HepG2 (cell line): ENCODE data around the gene TASOR. TPM values are rescaled to one million over a fixed set of nuclear protein-coding genes. Genes with fewer than 3 reads are reported as not detected.

Experiments used
- DNMT1 ChIP-seq: sonication (generic); formaldehyde crosslinking; IDR thresholded peaks from 2 replicates; pipeline ENCODE4 v1.5.1; 2020; ENCODE audit warnings: mild to moderate bottlenecking, missing genetic modification reagents
- HMGA1 ChIP-seq: sonication (generic); formaldehyde crosslinking; conservative IDR thresholded peaks from 2 replicates; pipeline ENCODE4 v1.4.0; 2020; ENCODE audit warnings: missing genetic modification reagents
- HOXA3 ChIP-seq: sonication (generic); formaldehyde crosslinking; IDR thresholded peaks from 2 replicates; pipeline ENCODE4 v1.5.0; 2020; ENCODE audit warnings: missing genetic modification reagents
- KAT2B ChIP-seq: fragments of 150-350 bp; IDR thresholded peaks from 2 replicates; pipeline ENCODE4 v1.6.1; 2014; ENCODE audit warnings: low read depth, low read length, borderline replicate concordance
- MED8 ChIP-seq: sonication (generic); formaldehyde crosslinking; IDR thresholded peaks from 2 replicates; pipeline ENCODE4 v1.8.1; 2023; ENCODE audit warnings: mild to moderate bottlenecking, missing genetic modification reagents; ENCODE audit not compliant: insufficient replicate concordance
- MEIS1 ChIP-seq: sonication (generic); formaldehyde crosslinking; IDR thresholded peaks from 2 replicates; pipeline ENCODE4 v1.9.0; 2021; ENCODE audit warnings: mild to moderate bottlenecking, missing genetic modification reagents, moderate library complexity, borderline replicate concordance
- NBN ChIP-seq: fragments of 450-650 bp; conservative IDR thresholded peaks from 2 replicates; pipeline ENCODE4 v1.6.1; 2017
- NKX3-1 ChIP-seq: sonication (generic); formaldehyde crosslinking; IDR thresholded peaks from 2 replicates; pipeline ENCODE4 v1.5.0; 2020; ENCODE audit warnings: missing genetic modification reagents
- NRL ChIP-seq: sonication (generic); formaldehyde crosslinking; IDR thresholded peaks from 2 replicates; pipeline ENCODE4 v1.5.0; 2020; ENCODE audit warnings: missing genetic modification reagents, mild to moderate bottlenecking, moderate library complexity, borderline replicate concordance
- PCBP1 ChIP-seq: fragments of 200-400 bp; formaldehyde crosslinking; IDR thresholded peaks from 2 replicates; pipeline ENCODE4 v1.6.1; 2017; ENCODE audit warnings: mild to moderate bottlenecking, low read depth, low read length, borderline replicate concordance
- PTBP1 ChIP-seq: fragments of 200-400 bp; formaldehyde crosslinking; IDR thresholded peaks from 2 replicates; pipeline ENCODE4 v1.6.1; 2018; ENCODE audit warnings: low read length, low read depth; ENCODE audit not compliant: poor library complexity, severe bottlenecking
- RCOR2 ChIP-seq: IDR thresholded peaks from 2 replicates; pipeline ENCODE4 v1.6.1; 2016; ENCODE audit warnings: missing biosample characterization, missing genetic modification reagents
- SIX4 ChIP-seq: sonication (generic); formaldehyde crosslinking; IDR thresholded peaks from 2 replicates; pipeline ENCODE4 v1.4.0; 2020; ENCODE audit warnings: missing genetic modification reagents
- STAG1 ChIP-seq: sonication (generic); formaldehyde crosslinking; IDR thresholded peaks from 2 replicates; pipeline ENCODE4 v1.4.0; 2020; ENCODE audit warnings: missing genetic modification reagents
- ZFP37 ChIP-seq: sonication (generic); formaldehyde crosslinking; IDR thresholded peaks from 2 replicates; pipeline ENCODE4 v1.4.0; 2020; ENCODE audit warnings: missing genetic modification reagents, borderline replicate concordance
- ZNF10 ChIP-seq: sonication (generic); formaldehyde crosslinking; IDR thresholded peaks from 2 replicates; pipeline ENCODE4 v1.4.0; 2020; ENCODE audit warnings: mild to moderate bottlenecking, low read depth, missing genetic modification reagents, borderline replicate concordance
- ZNF12 ChIP-seq: sonication (generic); formaldehyde crosslinking; IDR thresholded peaks from 2 replicates; pipeline ENCODE4 v1.5.0; 2020; ENCODE audit warnings: missing genetic modification reagents
- ZNF260 ChIP-seq: sonication (generic); formaldehyde crosslinking; IDR thresholded peaks from 2 replicates; pipeline ENCODE4 v1.4.0; 2020; ENCODE audit warnings: missing genetic modification reagents, low read depth, mild to moderate bottlenecking, borderline replicate concordance
- ZNF3 ChIP-seq: IDR thresholded peaks from 2 replicates; pipeline ENCODE4 v1.7.0; 2017; ENCODE audit warnings: inconsistent platforms
- ZNF337 ChIP-seq: sonication (generic); formaldehyde crosslinking; IDR thresholded peaks from 2 replicates; pipeline ENCODE4 v1.5.1; 2020; ENCODE audit warnings: missing genetic modification reagents, low read depth, mild to moderate bottlenecking, borderline replicate concordance
- ZNF709 ChIP-seq: sonication (generic); formaldehyde crosslinking; IDR thresholded peaks from 2 replicates; pipeline ENCODE4 v1.5.0; 2020; ENCODE audit warnings: mild to moderate bottlenecking, missing genetic modification reagents
- ZNF775 ChIP-seq: sonication (generic); formaldehyde crosslinking; IDR thresholded peaks from 2 replicates; pipeline ENCODE4 v1.4.0; 2020; ENCODE audit warnings: missing genetic modification reagents, mild to moderate bottlenecking, moderate library complexity, borderline replicate concordance
- ZSCAN30 ChIP-seq: sonication (generic); formaldehyde crosslinking; IDR thresholded peaks from 2 replicates; pipeline ENCODE4 v1.5.0; 2020; ENCODE audit warnings: mild to moderate bottlenecking, missing genetic modification reagents
- polyA plus RNA-seq, 8 experiments: library from polyadenylated mRNA; depleted of rRNA in 3 of 8; stranded (reverse) in 7 of 8; unstranded in 1 of 8; fragments of >200 nt; fragmentation: Illumina TruSeq in 4 of 8; extraction: Trizol in 4 of 8; gene quantifications; 2 replicates each; pipeline versions ENCODE4 v1.2.1 to v1.2.3, GENCODE V29; 2011 to 2016; ENCODE audit warnings: low read depth in 4 of 8, missing spikeins in 1 of 8, mixed read lengths in 1 of 8; ENCODE audit not compliant: insufficient read depth in 1 of 8
- total RNA-seq, 5 experiments: library from RNA; depleted of rRNA; stranded (reverse); fragments of >200 nt; fragmentation: Illumina TruSeq; extraction: Trizol; gene quantifications; 2 replicates each; pipeline ENCODE4 v1.2.3, GENCODE V29; 2016; ENCODE audit warnings: low read depth in 1 of 5
- TF ChIP-seq, protein P1 (sequence below): sonication (generic); formaldehyde crosslinking; IDR thresholded peaks from 2 replicates; pipeline ENCODE4 v1.5.0; 2020; ENCODE audit warnings: missing genetic modification reagents
- TF ChIP-seq, protein P2 (sequence below): IDR thresholded peaks from 2 replicates; pipeline ENCODE4 v1.6.1; 2012; ENCODE audit warnings: low read length, improper control_type of control experiment
- TF ChIP-seq, protein P3 (sequence below): sonication (generic); formaldehyde crosslinking; IDR thresholded peaks from 2 replicates; pipeline ENCODE4 v1.8.0; 2022; ENCODE audit warnings: mild to moderate bottlenecking, missing genetic modification reagents, borderline replicate concordance

TASOR gene
- total and polyA plus RNA-seq, 2 of the 13 experiments (the other 11 are each of a cell fraction or from before 2014, with no cell fraction given): 20.1 to 32.5 TPM

DNA sequence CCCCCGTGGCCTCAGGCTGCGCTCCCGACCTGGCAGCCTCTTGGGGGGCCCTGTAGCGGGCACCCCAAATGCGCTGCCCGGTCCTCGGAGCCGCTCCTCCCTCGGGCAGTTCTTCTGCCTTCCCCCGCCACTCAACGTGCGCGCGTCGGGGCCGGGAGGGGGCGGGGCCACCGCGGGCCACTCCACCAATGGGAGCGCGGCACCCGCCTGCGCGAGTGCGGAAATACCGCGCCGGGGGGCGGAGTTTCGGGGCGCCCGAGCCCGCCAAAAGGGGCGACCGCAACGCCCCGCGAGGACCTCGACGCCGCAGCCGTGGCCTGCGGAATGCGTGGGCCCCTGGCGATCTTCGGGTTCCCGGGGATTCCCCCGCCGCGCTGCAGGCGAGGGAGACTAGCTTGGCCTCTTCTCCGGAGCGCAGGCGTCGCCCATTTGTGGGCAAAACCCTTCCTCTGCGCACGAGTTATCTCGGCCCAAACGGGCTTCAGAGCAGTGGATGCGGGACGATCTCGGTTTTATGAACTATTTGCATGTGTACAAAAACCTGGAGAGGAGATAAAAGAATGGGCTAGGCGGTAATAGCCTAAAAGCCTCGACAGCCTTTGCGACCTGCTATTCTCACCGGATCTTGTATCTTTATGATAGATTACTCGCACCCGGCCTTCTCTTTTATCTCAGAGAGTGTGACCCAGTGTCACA, at the start of gene TASOR (continued):
- TF ChIP-seq MED8 (CRISPR knock-in tag): peak; percentile 56
- TF ChIP-seq, protein P1, sequence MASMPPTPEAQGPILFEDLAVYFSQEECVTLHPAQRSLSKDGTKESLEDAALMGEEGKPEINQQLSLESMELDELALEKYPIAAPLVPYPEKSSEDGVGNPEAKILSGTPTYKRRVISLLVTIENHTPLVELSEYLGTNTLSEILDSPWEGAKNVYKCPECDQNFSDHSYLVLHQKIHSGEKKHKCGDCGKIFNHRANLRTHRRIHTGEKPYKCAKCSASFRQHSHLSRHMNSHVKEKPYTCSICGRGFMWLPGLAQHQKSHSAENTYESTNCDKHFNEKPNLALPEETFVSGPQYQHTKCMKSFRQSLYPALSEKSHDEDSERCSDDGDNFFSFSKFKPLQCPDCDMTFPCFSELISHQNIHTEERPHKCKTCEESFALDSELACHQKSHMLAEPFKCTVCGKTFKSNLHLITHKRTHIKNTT (CRISPR knock-in tag): no peak
- no peak for TF ChIP-seq NRL (CRISPR knock-in tag)
- TF ChIP-seq ZNF775 (CRISPR knock-in tag): peak; percentile 75; the same call in 1 of the 2 replicates
- TF ChIP-seq ZNF12: no peak
- TF ChIP-seq ZNF3 (CRISPR knock-in tag): no peak
- no peak for TF ChIP-seq ZFP37 (CRISPR knock-in tag)
- TF ChIP-seq ZSCAN30 (CRISPR knock-in tag): no peak
- peak; percentile 62; the same call in 1 of the 2 replicates for TF ChIP-seq DNMT1 (CRISPR knock-in tag)
- no peak for TF ChIP-seq ZNF337 (CRISPR knock-in tag)
- TF ChIP-seq NKX3-1 (CRISPR knock-in tag): peak; percentile 85
- no peak for TF ChIP-seq PTBP1
- no peak for TF ChIP-seq MEIS1
- 0 out of 2 replicates have a peak, but pooled peaks have one; percentile 18 for TF ChIP-seq RCOR2 (CRISPR knock-in tag)
- TF ChIP-seq, protein P2, sequence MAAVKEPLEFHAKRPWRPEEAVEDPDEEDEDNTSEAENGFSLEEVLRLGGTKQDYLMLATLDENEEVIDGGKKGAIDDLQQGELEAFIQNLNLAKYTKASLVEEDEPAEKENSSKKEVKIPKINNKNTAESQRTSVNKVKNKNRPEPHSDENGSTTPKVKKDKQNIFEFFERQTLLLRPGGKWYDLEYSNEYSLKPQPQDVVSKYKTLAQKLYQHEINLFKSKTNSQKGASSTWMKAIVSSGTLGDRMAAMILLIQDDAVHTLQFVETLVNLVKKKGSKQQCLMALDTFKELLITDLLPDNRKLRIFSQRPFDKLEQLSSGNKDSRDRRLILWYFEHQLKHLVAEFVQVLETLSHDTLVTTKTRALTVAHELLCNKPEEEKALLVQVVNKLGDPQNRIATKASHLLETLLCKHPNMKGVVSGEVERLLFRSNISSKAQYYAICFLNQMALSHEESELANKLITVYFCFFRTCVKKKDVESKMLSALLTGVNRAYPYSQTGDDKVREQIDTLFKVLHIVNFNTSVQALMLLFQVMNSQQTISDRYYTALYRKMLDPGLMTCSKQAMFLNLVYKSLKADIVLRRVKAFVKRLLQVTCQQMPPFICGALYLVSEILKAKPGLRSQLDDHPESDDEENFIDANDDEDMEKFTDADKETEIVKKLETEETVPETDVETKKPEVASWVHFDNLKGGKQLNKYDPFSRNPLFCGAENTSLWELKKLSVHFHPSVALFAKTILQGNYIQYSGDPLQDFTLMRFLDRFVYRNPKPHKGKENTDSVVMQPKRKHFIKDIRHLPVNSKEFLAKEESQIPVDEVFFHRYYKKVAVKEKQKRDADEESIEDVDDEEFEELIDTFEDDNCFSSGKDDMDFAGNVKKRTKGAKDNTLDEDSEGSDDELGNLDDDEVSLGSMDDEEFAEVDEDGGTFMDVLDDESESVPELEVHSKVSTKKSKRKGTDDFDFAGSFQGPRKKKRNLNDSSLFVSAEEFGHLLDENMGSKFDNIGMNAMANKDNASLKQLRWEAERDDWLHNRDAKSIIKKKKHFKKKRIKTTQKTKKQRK: no peak
- no peak for TF ChIP-seq KAT2B
- TF ChIP-seq, protein P3, sequence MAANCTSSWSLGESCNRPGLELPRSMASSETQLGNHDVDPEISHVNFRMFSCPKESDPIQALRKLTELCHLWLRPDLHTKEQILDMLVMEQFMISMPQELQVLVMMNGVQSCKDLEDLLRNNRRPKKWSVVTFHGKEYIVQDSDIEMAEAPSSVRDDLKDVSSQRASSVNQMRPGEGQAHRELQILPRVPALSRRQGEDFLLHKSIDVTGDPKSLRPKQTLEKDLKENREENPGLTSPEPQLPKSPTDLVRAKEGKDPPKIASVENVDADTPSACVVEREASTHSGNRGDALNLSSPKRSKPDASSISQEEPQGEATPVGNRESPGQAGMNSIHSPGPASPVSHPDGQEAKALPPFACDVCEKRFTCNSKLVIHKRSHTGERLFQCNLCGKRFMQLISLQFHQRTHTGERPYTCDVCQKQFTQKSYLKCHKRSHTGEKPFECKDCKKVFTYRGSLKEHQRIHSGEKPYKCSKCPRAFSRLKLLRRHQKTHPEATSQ: peak; percentile 56; the same call in 1 of the 2 replicates
- no peak for TF ChIP-seq ZNF260
- TF ChIP-seq NBN: no peak
- no peak for TF ChIP-seq HMGA1 (CRISPR knock-in tag)
- no peak for TF ChIP-seq SIX4 (CRISPR knock-in tag)
- no peak for TF ChIP-seq ZNF10 (CRISPR knock-in tag)
- TF ChIP-seq PCBP1: no peak
- no peak for TF ChIP-seq STAG1
- TF ChIP-seq ZNF709: peak; percentile 60; the same call in 1 of the 2 replicates
- peak; percentile 94 for TF ChIP-seq HOXA3
